Neural progenitor cell (in vitro differentiated cells): ENCODE data around the gene LDLRAD4.

Experiments
- CTCF ChIP-seq: fragments of 200-600 bp; sonication (generic); IDR thresholded peaks from 2 replicates; pipeline ENCODE4 v1.5.1; 2017; ENCODE audit warnings: antibody characterized with exemption, mild to moderate bottlenecking
- EZH2phosphoT487 ChIP-seq: fragments of 200-600 bp; sonication (generic); IDR thresholded peaks from 2 replicates; pipeline ENCODE4 v1.6.1; 2017; ENCODE audit warnings: antibody characterized with exemption

GRCh38 chr18:13266218-13267100 is 47.9 kb downstream of the LDLRAD4 start:
- TF ChIP-seq CTCF (no peak), EZH2phosphoT487 (no peak)
